Measurements from ENCODE around the gene MYOD1.

DNA sequence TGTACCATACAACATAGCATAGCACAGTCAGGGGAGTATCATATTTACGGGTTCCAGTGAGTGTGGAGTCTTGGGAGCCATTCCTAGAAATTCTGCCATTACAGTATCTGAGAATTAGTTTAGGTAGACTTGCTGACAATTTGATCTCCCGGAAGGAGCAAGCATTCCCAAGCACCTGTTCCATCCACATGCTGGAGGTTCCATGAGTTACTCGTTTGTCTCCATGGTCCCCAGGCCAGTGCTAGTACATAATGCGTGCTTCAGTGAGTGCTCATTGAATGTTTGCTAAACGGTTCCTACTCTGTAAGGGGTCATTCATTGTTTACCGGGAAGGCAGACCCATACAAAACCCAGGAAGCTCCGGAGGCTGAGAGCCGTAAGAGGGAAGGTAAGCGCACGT, 27.4 kb upstream of the MYOD1 start:
- no peak for TF ChIP-seq CTCF (conservative IDR thresholded peaks at IDR 0.05)
- TF ChIP-seq EZH2 (IDR thresholded peaks at IDR 0.05; ENCODE audit: low read depth) = no peak
